SU-DHL-6 (cell line): Measurements from ENCODE around the gene RALBP1.

Experiments
- H2AFZ ChIP-seq: fragments of 200-600 bp; sonication (generic); 2 replicates; pipeline ENCODE4 v1.6.1; 2014; ENCODE audit warnings: low read depth, mild to moderate bottlenecking, moderate library complexity, mixed read lengths, antibody characterized with exemption, low read length; ENCODE audit not compliant: severe bottlenecking
- H3F3A ChIP-seq: fragments of 200-600 bp; shearing (Covaris generic); 2 replicates; pipeline ENCODE4 v1.6.0; 2016; ENCODE audit warnings: antibody characterized with exemption, mild to moderate bottlenecking; ENCODE audit not compliant: insufficient read depth
- H3K27ac ChIP-seq: fragments of 200-600 bp; sonication (generic); 2 replicates; pipeline ENCODE4 v1.5.1; 2016; ENCODE audit warnings: low read depth, mild to moderate bottlenecking, low read length, moderate library complexity, mixed read lengths
- H3K27me3 ChIP-seq: fragments of 200-600 bp; sonication (generic), shearing (Covaris generic); 2 replicates; pipeline ENCODE4 v1.6.0; 2014; ENCODE audit warnings: mild to moderate bottlenecking, low read length
- H3K36me3 ChIP-seq: fragments of 200-600 bp; sonication (generic); 2 replicates; pipeline ENCODE4 v1.6.1; 2014; ENCODE audit warnings: mild to moderate bottlenecking, low read length, mixed read lengths
- H3K4me2 ChIP-seq: fragments of 300-600, 200-600 bp; shearing (Covaris generic), sonication (generic); 2 replicates; pipeline ENCODE4 v1.6.0; 2014; ENCODE audit warnings: low read length, low read depth, mild to moderate bottlenecking; ENCODE audit not compliant: poor library complexity, severe bottlenecking
- H3K4me3 ChIP-seq: fragments of 200-600 bp; sonication (generic); 2 replicates; pipeline ENCODE4 v1.5.1; 2014; ENCODE audit warnings: antibody characterized with exemption, low read length, mild to moderate bottlenecking, mixed read lengths; ENCODE audit not compliant: insufficient read depth, poor library complexity, severe bottlenecking
- H3K79me2 ChIP-seq: fragments of 200-600 bp; sonication (generic); 2 replicates; pipeline ENCODE4 v1.6.1; 2014; ENCODE audit warnings: mild to moderate bottlenecking, low read length, moderate library complexity; ENCODE audit not compliant: insufficient read depth
- H3K9ac ChIP-seq: fragments of 200-600 bp; sonication (generic); 2 replicates; pipeline ENCODE4 v1.7.0; 2014; ENCODE audit warnings: mild to moderate bottlenecking, low read length
- H3K9me2 ChIP-seq: fragments of 200-600 bp; sonication (generic); replicated peaks from 2 replicates; pipeline ENCODE4 v1.6.1; 2014; ENCODE audit warnings: low read length; ENCODE audit not compliant: insufficient read depth
- H3K9me3 ChIP-seq: fragments of 200-600 bp; sonication (generic); 2 replicates; pipeline ENCODE4 v1.6.1; 2014; ENCODE audit warnings: low read length, mixed read lengths; ENCODE audit not compliant: insufficient read depth
- H4K20me1 ChIP-seq: fragments of 200-600 bp; sonication (generic); 2 replicates; pipeline ENCODE4 v1.6.1; 2014; ENCODE audit warnings: low read depth, mild to moderate bottlenecking, antibody characterized with exemption, low read length, moderate library complexity, mixed read lengths
- EZH2phosphoT487 ChIP-seq: fragments of 200-600 bp; sonication (generic), shearing (Covaris generic); conservative IDR thresholded peaks from 2 replicates; pipeline ENCODE4 v1.6.1; 2018; ENCODE audit warnings: mild to moderate bottlenecking, antibody characterized with exemption, low read length, moderate library complexity, mixed read lengths
- TF ChIP-seq, protein P1 (sequence below): fragments of 200-600 bp; sonication (generic); IDR thresholded peaks from one replicate; pipeline ENCODE4 v1.5.1; 2017; ENCODE audit warnings: antibody characterized with exemption, mild to moderate bottlenecking, low read length, moderate library complexity; ENCODE audit not compliant: insufficient read depth, poor library complexity, severe bottlenecking

The RALBP1 gene

DNA sequence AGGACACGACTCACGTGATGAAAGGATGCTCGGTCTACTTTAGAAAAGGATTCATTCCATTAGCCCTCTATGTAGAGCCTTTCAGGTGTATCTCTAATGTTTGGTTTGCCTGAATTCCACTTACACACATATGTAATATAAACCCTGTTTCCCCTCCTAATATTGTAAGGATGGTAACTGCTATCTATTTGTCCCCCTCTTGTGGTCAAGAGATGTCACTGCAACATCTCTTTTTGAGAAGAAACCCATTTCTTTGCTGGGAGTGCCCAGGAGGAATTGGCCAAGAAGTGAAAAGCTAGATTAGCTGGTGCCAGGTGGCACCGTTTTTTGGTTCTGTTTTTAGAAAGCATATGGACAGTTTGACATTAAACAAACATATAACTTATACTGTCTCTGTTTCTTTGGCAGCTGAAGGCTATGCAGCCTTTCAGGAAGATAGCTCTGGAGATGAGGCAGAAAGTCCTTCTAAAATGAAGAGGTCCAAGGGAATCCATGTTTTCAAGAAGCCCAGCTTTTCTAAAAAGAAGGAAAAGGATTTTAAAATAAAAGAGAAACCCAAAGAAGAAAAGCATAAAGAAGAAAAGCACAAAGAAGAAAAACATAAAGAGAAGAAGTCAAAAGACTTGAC lies 41.2 kb downstream of the RALBP1 start:
- H3K79me2 ChIP-seq, result peaks cover 6% of the 10 kb centered on the region
- no peak overlapping the region for H3K4me3 ChIP-seq
- no peaks in the 10 kb centered on the region for H3K9me2 ChIP-seq
- no peak overlapping the region for H3K27ac ChIP-seq
- H3K4me2 ChIP-seq, result no peak overlapping the region
- peaks cover 3% of the 10 kb centered on the region; the same call in 1 of the 2 replicates for H3K36me3 ChIP-seq
- H3K27me3 ChIP-seq, result no peaks in the 10 kb centered on the region
- H4K20me1 ChIP-seq, result no peaks in the 10 kb centered on the region
- no peaks in the 10 kb centered on the region for H3F3A ChIP-seq
- H2AFZ ChIP-seq, result no peak overlapping the region
- no peaks in the 10 kb centered on the region for H3K9me3 ChIP-seq
- no peak overlapping the region for H3K9ac ChIP-seq
- no peak for TF ChIP-seq EZH2phosphoT487
- TF ChIP-seq, protein P1, sequence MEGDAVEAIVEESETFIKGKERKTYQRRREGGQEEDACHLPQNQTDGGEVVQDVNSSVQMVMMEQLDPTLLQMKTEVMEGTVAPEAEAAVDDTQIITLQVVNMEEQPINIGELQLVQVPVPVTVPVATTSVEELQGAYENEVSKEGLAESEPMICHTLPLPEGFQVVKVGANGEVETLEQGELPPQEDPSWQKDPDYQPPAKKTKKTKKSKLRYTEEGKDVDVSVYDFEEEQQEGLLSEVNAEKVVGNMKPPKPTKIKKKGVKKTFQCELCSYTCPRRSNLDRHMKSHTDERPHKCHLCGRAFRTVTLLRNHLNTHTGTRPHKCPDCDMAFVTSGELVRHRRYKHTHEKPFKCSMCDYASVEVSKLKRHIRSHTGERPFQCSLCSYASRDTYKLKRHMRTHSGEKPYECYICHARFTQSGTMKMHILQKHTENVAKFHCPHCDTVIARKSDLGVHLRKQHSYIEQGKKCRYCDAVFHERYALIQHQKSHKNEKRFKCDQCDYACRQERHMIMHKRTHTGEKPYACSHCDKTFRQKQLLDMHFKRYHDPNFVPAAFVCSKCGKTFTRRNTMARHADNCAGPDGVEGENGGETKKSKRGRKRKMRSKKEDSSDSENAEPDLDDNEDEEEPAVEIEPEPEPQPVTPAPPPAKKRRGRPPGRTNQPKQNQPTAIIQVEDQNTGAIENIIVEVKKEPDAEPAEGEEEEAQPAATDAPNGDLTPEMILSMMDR, result peak; percentile 83

GRCh38 chr18:9517869-9518268 lies 42.6 kb downstream of the RALBP1 start:
- Histone ChIP-seq H3K36me3 (peaks cover 3% of the 10 kb centered on the region; the same call in 1 of the 2 replicates), H3K4me2 (no peak overlapping the region), H3K9ac (no peak overlapping the region), H3K27ac (no peak overlapping the region), H2AFZ (no peak overlapping the region), H3K9me2 (no peaks in the 10 kb centered on the region), H3K79me2 (no peaks in the 10 kb centered on the region), H3K9me3 (no peaks in the 10 kb centered on the region), H4K20me1 (no peaks in the 10 kb centered on the region), H3K27me3 (no peaks in the 10 kb centered on the region), H3F3A (no peaks in the 10 kb centered on the region), H3K4me3 (no peak overlapping the region)
- TF ChIP-seq, protein P1, result no peak
- TF ChIP-seq EZH2phosphoT487, result no peak

DNA sequence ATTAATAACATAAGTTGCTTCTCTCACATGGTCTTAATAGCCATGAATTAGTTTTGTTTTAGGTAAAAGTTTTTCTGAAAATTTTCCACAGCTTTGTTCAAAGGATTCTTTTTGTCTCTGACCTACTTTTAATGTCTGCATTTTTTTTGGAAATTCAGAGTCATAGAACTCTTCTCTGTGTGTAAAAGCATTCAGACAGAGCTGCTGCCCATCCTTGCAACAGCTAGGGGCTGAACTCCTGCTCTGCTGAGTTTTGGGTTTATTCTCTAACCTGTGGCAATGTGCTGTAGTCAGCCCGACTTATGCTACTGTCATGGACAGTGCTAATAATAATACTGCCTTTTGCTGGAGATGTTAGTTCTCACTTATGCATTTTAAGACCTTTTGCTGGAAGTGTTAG lies 44.1 kb downstream of the RALBP1 start:
- Histone ChIP-seq H3F3A (no peaks in the 10 kb centered on the region), H3K27ac (no peak overlapping the region), H3K4me2 (no peak overlapping the region), H3K9me2 (no peaks in the 10 kb centered on the region), H2AFZ (no peak overlapping the region), H3K27me3 (no peaks in the 10 kb centered on the region), H3K9ac (no peak overlapping the region), H3K79me2 (no peaks in the 10 kb centered on the region), H3K36me3 (peaks cover 5% of the 10 kb centered on the region; the same call in 1 of the 2 replicates), H3K4me3 (no peak overlapping the region), H4K20me1 (no peaks in the 10 kb centered on the region), H3K9me3 (no peaks in the 10 kb centered on the region)
- TF ChIP-seq EZH2phosphoT487, result no peak
- TF ChIP-seq, protein P1, result no peak
